Lung microvascular endothelial cell (primary cell): ENCODE data around the gene VPS13D. TPM values are rescaled to one million over a fixed set of nuclear protein-coding genes. Genes with fewer than 3 reads are reported as not detected.

ENCODE experiments used
- DNase-seq, 2 donors: peaks; one replicate each; pipeline versions ENCODE4 v3.0.0 to v3.0.0-alpha.2; 2010; ENCODE audit warnings: low read depth in 2 of 2
- total RNA-seq: library from RNA; depleted of rRNA; stranded (reverse); fragments of >200 nt; gene quantifications from 2 replicates; pipeline ENCODE4 v1.2.1, GENCODE V29; 2014

The VPS13D gene
- total RNA-seq, 1 donor from 2014 or later: 28.8 TPM

- no peak for DNase-seq
Observed at GRCh38 chr1:12426030-12426429, 196.2 kb downstream of the VPS13D start.

GRCh38 chr1:12428334-12428733 lies 198.5 kb downstream of the VPS13D start:
- DNase-seq: no peak

- DNase-seq: no peak
Observed at GRCh38 chr1:12430525-12430924, 200.7 kb downstream of the VPS13D start.

- no peak for DNase-seq
Observed at GRCh38 chr1:12432897-12433296, 203.1 kb downstream of the VPS13D start.

GRCh38 chr1:12433323-12434053 lies 203.7 kb downstream of the VPS13D start:
- peak; percentile 83 to 92 for DNase-seq

- DNase-seq: peak; percentile 85 to 90
Observed at GRCh38 chr1:12434174-12434573, 204.3 kb downstream of the VPS13D start.

- DNase-seq: peak; percentile 76 to 92
Observed at GRCh38 chr1:12434686-12435085, 204.9 kb downstream of the VPS13D start.

GRCh38 chr1:12435639-12436344 lies 206.0 kb downstream of the VPS13D start:
- DNase-seq: peak; percentile 90 to 93

GRCh38 chr1:12436345-12436658 lies 206.5 kb downstream of the VPS13D start:
- DNase-seq: peak; percentile 30 to 76

- peak in 1 of 2 donors; percentile 40 for DNase-seq
Observed at GRCh38 chr1:12436817-12437599, 207.2 kb downstream of the VPS13D start.

- DNase-seq: peak in 1 of 2 donors; percentile 49
Observed at GRCh38 chr1:12437629-12438028, 207.8 kb downstream of the VPS13D start.

GRCh38 chr1:12438349-12438924 lies 208.6 kb downstream of the VPS13D start:
- DNase-seq: peak in 1 of 2 donors; percentile 24

GRCh38 chr1:12439073-12439472 lies 209.2 kb downstream of the VPS13D start:
- no peak for DNase-seq

- DNase-seq: no peak
Observed at GRCh38 chr1:12441414-12442105, 211.7 kb downstream of the VPS13D start.

GRCh38 chr1:12442217-12442616 lies 212.4 kb downstream of the VPS13D start:
- DNase-seq: no peak

- peak in 1 of 2 donors; percentile 59 for DNase-seq
Observed at GRCh38 chr1:12443151-12443550, 213.3 kb downstream of the VPS13D start.

- no peak for DNase-seq
Observed at GRCh38 chr1:12444329-12444841, 214.6 kb downstream of the VPS13D start.

GRCh38 chr1:12445257-12445656 lies 215.4 kb downstream of the VPS13D start:
- DNase-seq: no peak

- no peak for DNase-seq
Observed at GRCh38 chr1:12446593-12446992, 216.8 kb downstream of the VPS13D start.

- no peak for DNase-seq
Observed at GRCh38 chr1:12447307-12447706, 217.5 kb downstream of the VPS13D start.

- no peak for DNase-seq
Observed at GRCh38 chr1:12447849-12448312, 218.1 kb downstream of the VPS13D start.
